GM23248 (cell line): ENCODE results near the gene TNXB.

Experiments used
- EZH2 ChIP-seq: fragments of 200-600 bp; sonication (generic); IDR thresholded peaks from 2 replicates; pipeline ENCODE4 v1.6.1; 2018; ENCODE audit warnings: antibody characterized with exemption, mild to moderate bottlenecking; ENCODE audit not compliant: insufficient read depth, poor library complexity, severe bottlenecking
- EZH2phosphoT487 ChIP-seq: fragments of 200-600 bp; sonication (generic); IDR thresholded peaks from 2 replicates; pipeline ENCODE4 v1.6.1; 2018; ENCODE audit warnings: antibody characterized with exemption, moderate library complexity, mild to moderate bottlenecking, low read depth; ENCODE audit not compliant: insufficient read depth

DNA sequence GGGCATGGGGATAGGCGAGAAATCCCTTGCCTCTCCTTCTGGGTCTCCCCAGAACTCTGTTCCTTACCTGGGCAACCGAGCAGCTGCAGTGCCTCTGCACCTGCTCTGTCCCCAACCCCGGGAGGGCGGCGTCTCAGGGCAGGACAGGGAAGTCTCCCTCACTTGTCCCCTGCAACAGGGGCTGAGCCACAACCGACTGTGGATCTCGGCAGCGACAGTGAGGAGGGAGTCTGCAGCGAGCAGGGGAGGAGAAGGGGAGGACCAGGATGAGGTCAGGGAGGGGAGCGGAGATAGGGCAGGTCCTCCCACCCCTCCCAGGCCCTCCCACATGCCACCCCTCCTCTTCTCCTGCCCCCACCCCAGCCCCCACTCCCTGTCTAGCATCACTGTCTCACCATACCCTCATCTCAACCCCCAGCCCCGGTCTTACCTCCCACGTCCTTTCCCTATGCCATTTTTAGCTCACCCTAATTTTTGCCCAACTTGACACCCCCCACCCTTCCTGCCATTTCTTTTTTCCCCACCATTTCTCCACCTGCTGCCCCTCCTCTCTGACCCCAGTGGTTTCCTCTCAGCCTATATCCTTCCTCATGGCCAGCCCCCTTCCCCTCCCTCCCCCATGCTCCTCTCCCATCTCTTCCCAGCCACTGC, at the start of gene TNXB:
- no peak for TF ChIP-seq EZH2phosphoT487
- TF ChIP-seq EZH2 = no peak
